HCT116 (cell line): Measurements from ENCODE around the gene MBTPS1. TPM values are rescaled to one million over a fixed set of nuclear protein-coding genes. Genes with fewer than 3 reads are reported as not detected.

ENCODE experiments used
- ATAC-seq: fragments of 200-7000 bp; cut with Tn5 transposase; 2 replicates; pipeline ENCODE4 v1.9.1; 2020; ENCODE audit warnings: mild to moderate bottlenecking, moderate library complexity
- BruUV-seq: library from RNA; stranded (reverse); fragments of 400-500 nt; replicated peaks from 2 replicates; lab custom pipeline; 2021; lab: Mats Ljungman, UMichigan
- CTCF ChIA-PET: fragments of 300-600 bp; sonication (Branson Sonifier 250); formaldehyde crosslinking; loops from one replicate; lab custom pipeline; 2021; ENCODE audit warnings: antibody characterized with exemption; lab: Charles Lee
- POLR2A ChIA-PET: fragments of 300-600, 350-600 bp; sonication (Branson Sonifier 250); formaldehyde crosslinking; loops from one replicate; lab custom pipeline; 2021; ENCODE audit warnings: antibody characterized with exemption; lab: Charles Lee
- RAD21 ChIA-PET, 2 experiments: fragments of 300-600 bp; sonication (Branson Sonifier 250); formaldehyde crosslinking; loops; one replicate each; lab custom pipeline; 2023; ENCODE audit warnings: low total read pairs in 2 of 2; ENCODE audit not compliant: uncharacterized antibody in 2 of 2, unreplicated experiment in 2 of 2, low non-redundant PET in 1 of 2; lab: Charles Lee
- DNase-seq: peaks from one replicate; pipeline ENCODE4 v3.0.0-alpha.2; 2010; ENCODE audit warnings: low read depth, low spot score
- H2AFZ ChIP-seq: fragments of 200-600 bp; shearing (Covaris generic), sonication (generic); 2 replicates; pipeline ENCODE4 v1.6.1; 2017; ENCODE audit warnings: low read depth, mixed run types, mixed read lengths, antibody characterized with exemption, low read length; ENCODE audit not compliant: poor library complexity, severe bottlenecking
- H3K27ac ChIP-seq: 2 replicates; pipeline ENCODE4 v1.5.1; 2012; ENCODE audit warnings: low read depth, low read length
- H3K27me3 ChIP-seq: fragments of 200-600 bp; sonication (generic); 2 replicates; pipeline ENCODE4 v1.6.1; 2016; ENCODE audit warnings: mixed run types, low read length, mixed read lengths; ENCODE audit not compliant: insufficient read depth
- H3K36me3 ChIP-seq, 2 experiments: fragments of 200-500 bp in 1 of 2; fragments of 200-600 bp in 1 of 2; sonication (Bioruptor generic) in 1 of 2; sonication (generic) in 1 of 2; 2 replicates each; pipeline versions ENCODE4 v1.5.1 to v1.6.1; 2014 to 2016; ENCODE audit warnings: low read length in 2 of 2, inconsistent platforms in 1 of 2, mixed read lengths in 1 of 2, mixed run types in 1 of 2; ENCODE audit not compliant: insufficient read depth in 2 of 2, control insufficient read depth in 1 of 2
- H3K4me1 ChIP-seq, 2 experiments: fragments of 200-600 bp in 1 of 2; sonication (generic) in 1 of 2; 2 replicates each; pipeline versions ENCODE4 v1.5.1 to v1.6.1; 2012 to 2017; ENCODE audit warnings: low read length in 2 of 2, inconsistent platforms in 1 of 2, mild to moderate bottlenecking in 1 of 2, mixed read lengths in 1 of 2, mixed run types in 1 of 2, moderate library complexity in 1 of 2; ENCODE audit not compliant: insufficient read depth in 2 of 2, control insufficient read depth in 1 of 2
- H3K4me2 ChIP-seq: fragments of 200-600 bp; sonication (generic); 2 replicates; pipeline ENCODE4 v1.6.1; 2017; ENCODE audit warnings: mixed run types, low read length, mixed read lengths
- H3K4me3 ChIP-seq, 2 experiments: fragments of 200-600 bp in 1 of 2; sonication (generic) in 1 of 2; replicated peaks in 1 of 2; 2 replicates each; pipeline ENCODE4 v1.5.1; 2011 to 2016; ENCODE audit warnings: low read length in 2 of 2, control low read depth in 1 of 2, low read depth in 1 of 2, mild to moderate bottlenecking in 1 of 2, mixed read lengths in 1 of 2, mixed run types in 1 of 2
- H3K79me2 ChIP-seq: fragments of 200-600 bp; sonication (generic); 2 replicates; pipeline ENCODE4 v1.6.1; 2017; ENCODE audit warnings: mild to moderate bottlenecking, mixed run types, low read length, moderate library complexity, mixed read lengths; ENCODE audit not compliant: insufficient read depth
- H3K9ac ChIP-seq: fragments of 200-600 bp; sonication (generic); 2 replicates; pipeline ENCODE4 v1.6.1; 2016; ENCODE audit warnings: low read length, mixed read lengths
- H3K9me2 ChIP-seq: fragments of 200-600 bp; sonication (generic), shearing (Covaris generic); 2 replicates; pipeline ENCODE4 v1.6.1; 2017; ENCODE audit warnings: mixed run types, mild to moderate bottlenecking, moderate library complexity; ENCODE audit not compliant: insufficient read depth
- H3K9me3 ChIP-seq, 2 experiments: fragments of 200-500 bp in 1 of 2; fragments of 200-600 bp in 1 of 2; sonication (Bioruptor generic) in 1 of 2; sonication (generic) in 1 of 2; 2 replicates each; pipeline ENCODE4 v1.6.1; 2014 to 2017; ENCODE audit warnings: low read length in 2 of 2, mixed read lengths in 2 of 2, inconsistent platforms in 1 of 2, low read depth in 1 of 2, mild to moderate bottlenecking in 1 of 2, mixed run types in 1 of 2, moderate library complexity in 1 of 2; ENCODE audit not compliant: control insufficient read depth in 1 of 2, insufficient read depth in 1 of 2
- H4K20me1 ChIP-seq: fragments of 200-600 bp; sonication (generic), shearing (Covaris generic); 2 replicates; pipeline ENCODE4 v1.6.1; 2017; ENCODE audit warnings: mixed run types, mild to moderate bottlenecking, moderate library complexity; ENCODE audit not compliant: insufficient read depth
- FOSL1 ChIP-seq: IDR thresholded peaks from 2 replicates; pipeline ENCODE4 v1.6.1; 2012; ENCODE audit warnings: low read depth
- POLR2AphosphoS5 ChIP-seq: IDR thresholded peaks from 2 replicates; pipeline ENCODE4 v1.6.1; 2011; ENCODE audit warnings: mild to moderate bottlenecking, low read depth, low read length, moderate library complexity
- RAD21 ChIP-seq: IDR thresholded peaks from 2 replicates; pipeline ENCODE4 v1.6.1; 2012; ENCODE audit warnings: low read depth, mild to moderate bottlenecking
- ZFX ChIP-seq: fragments of 450-650 bp; IDR thresholded peaks from 2 replicates; pipeline ENCODE4 v1.6.1; 2017
- intact Hi-C: fragments of 100-400 bp; cut with micrococcal nuclease; formaldehyde crosslinking; loops from 2 replicates; pipeline ENCODE4 v1.10.0; 2022
- total RNA-seq: library from RNA; stranded (reverse); gene quantifications from one replicate; pipeline ENCODE4 v1.2.1, GENCODE V29; 2021; ENCODE audit not compliant: unreplicated experiment
- TF ChIP-seq, protein P1 (sequence below): IDR thresholded peaks from 2 replicates; pipeline ENCODE4 v1.6.1; 2012

Gene MBTPS1
- total RNA-seq, 1 experiment from 2014 or later: 111 TPM

DNA sequence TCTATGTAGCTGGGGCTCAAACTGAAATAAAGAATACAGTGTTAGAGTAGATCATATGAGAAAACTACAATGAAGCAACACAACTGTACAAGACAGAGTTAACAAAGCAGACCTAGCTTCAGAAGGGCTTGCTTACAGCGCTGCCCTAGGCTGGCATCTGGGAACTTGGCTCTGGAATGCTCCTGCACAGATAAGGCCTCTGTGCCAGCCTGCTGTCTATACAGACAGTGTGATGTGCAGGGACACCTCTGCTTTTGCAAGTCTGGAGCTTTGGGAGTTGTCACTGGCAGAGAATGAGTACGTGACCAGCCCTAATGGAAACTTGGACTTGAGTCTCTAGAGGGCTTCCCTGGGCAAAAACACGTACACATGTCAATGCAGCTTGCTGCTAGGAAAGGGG lies 42.0 kb downstream of the MBTPS1 start:
- H3K9ac ChIP-seq: no peak overlapping the region
- H3K4me3 ChIP-seq: no peak overlapping the region
- TF ChIP-seq, protein P1, sequence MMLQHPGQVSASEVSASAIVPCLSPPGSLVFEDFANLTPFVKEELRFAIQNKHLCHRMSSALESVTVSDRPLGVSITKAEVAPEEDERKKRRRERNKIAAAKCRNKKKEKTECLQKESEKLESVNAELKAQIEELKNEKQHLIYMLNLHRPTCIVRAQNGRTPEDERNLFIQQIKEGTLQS: no peak
- no peak for TF ChIP-seq FOSL1
- no peak for TF ChIP-seq RAD21
- no peak for TF ChIP-seq ZFX
- no peaks in the 10 kb centered on the region for H4K20me1 ChIP-seq
- BruUV-seq: no TSS peak
- CTCF ChIA-PET: interaction anchor here (1.3 to 1.7 kb wide), 2 partner anchors 9 to 10 kb away, joined by 6 read pairs; no protein-coding TSS in a partner anchor
- H3K27me3 ChIP-seq: no peaks in the 10 kb centered on the region
- H3K9me2 ChIP-seq: no peaks in the 10 kb centered on the region
- DNase-seq (no peak), ATAC-seq (no peak)
- RAD21 ChIA-PET: no interaction called here
- no peaks in the 10 kb centered on the region for H3K9me3 ChIP-seq
- H3K4me1 ChIP-seq: no peaks in the 10 kb centered on the region
- H3K36me3 ChIP-seq: peaks cover 24 to 44% of the 10 kb centered on the region in 2 experiments
- intact Hi-C loops: no loop called here
- POLR2A ChIA-PET: no interaction called here
- no peak overlapping the region for H3K4me2 ChIP-seq
- no peak overlapping the region for H2AFZ ChIP-seq
- no peak overlapping the region for H3K27ac ChIP-seq
- 0 out of 2 replicates have a peak, but pooled peaks cover 6% of the 10 kb centered on the region for H3K79me2 ChIP-seq

DNA sequence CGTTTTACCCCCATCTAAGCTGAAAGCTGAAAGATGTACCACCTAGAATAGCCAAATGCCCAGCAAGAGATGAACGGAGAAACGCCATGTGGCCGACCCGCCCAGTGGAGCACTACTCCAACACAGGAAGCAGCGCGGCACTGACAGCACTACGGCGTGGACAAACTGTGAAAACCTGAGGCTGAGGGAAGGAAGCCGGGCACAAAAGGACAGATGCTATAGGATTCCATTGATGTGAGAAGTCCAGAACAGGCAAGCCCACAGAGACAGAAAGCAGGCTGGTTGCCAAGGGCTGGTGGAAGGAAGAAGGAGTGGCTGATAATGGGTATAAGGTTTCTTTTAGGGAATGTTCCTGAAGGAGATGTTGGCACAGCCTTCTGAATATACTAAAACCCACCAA lies 44.7 kb downstream of the MBTPS1 start:
- peaks cover 47 to 60% of the 10 kb centered on the region in 2 experiments for H3K36me3 ChIP-seq
- ATAC-seq: no peak

More for the DNA sequence above, 44.7 kb downstream of the MBTPS1 start:
- intact Hi-C loops: no loop called here
- ChIA-PET CTCF (no interaction called here), RAD21 (no interaction called here), POLR2A (no interaction called here)
- DNase-seq: no peak
- no peak overlapping the region for H3K9ac ChIP-seq
- no peak overlapping the region for H2AFZ ChIP-seq
- BruUV-seq: no TSS peak
- no peak overlapping the region for H3K4me3 ChIP-seq
- H4K20me1 ChIP-seq: no peaks in the 10 kb centered on the region
- no peaks in the 10 kb centered on the region for H3K4me1 ChIP-seq
- TF ChIP-seq, protein P1: no peak
- no peak for TF ChIP-seq POLR2AphosphoS5
- no peaks in the 10 kb centered on the region for H3K9me2 ChIP-seq
- H3K79me2 ChIP-seq: no peaks in the 10 kb centered on the region
- H3K9me3 ChIP-seq: no peaks in the 10 kb centered on the region
- no peak overlapping the region for H3K27ac ChIP-seq
- H3K27me3 ChIP-seq: no peaks in the 10 kb centered on the region
- no peak overlapping the region for H3K4me2 ChIP-seq
